MM.1S (cell line): Measurements from ENCODE around the gene RASAL1.

Experiments
- EZH2 ChIP-seq: fragments of 300-600 bp; sonication (generic); optimal IDR thresholded peaks from 2 replicates; pipeline ENCODE3; 2017; ENCODE audit warnings: low read depth, mild to moderate bottlenecking, antibody characterized with exemption, low read length, mixed read lengths
- TF ChIP-seq, protein P1 (sequence below): fragments of 300-600 bp; sonication (generic); IDR thresholded peaks from 2 replicates; pipeline ENCODE4 v1.5.1; 2016; ENCODE audit warnings: antibody characterized with exemption, low read length, mixed read lengths

DNA sequence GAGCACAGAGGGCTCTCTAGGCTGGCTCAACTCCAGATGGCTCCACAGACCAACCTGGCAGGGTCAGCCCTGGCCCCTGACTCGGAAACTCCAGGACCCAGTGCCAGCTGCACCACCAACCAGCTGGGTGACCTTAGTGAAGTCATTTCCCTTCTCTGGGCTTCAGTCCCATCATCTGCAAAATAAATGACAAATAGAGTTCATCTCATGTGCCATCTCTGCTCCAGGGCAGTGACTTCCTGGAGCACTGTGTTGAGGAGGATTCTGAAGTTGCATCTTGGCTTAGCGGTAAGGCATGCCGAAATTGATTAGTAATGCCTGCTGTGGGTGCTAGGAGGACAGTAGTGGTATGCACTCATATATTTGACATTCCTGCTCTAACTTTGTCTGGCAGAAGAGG lies 47.5 kb downstream of the RASAL1 start:
- TF ChIP-seq, protein P1, sequence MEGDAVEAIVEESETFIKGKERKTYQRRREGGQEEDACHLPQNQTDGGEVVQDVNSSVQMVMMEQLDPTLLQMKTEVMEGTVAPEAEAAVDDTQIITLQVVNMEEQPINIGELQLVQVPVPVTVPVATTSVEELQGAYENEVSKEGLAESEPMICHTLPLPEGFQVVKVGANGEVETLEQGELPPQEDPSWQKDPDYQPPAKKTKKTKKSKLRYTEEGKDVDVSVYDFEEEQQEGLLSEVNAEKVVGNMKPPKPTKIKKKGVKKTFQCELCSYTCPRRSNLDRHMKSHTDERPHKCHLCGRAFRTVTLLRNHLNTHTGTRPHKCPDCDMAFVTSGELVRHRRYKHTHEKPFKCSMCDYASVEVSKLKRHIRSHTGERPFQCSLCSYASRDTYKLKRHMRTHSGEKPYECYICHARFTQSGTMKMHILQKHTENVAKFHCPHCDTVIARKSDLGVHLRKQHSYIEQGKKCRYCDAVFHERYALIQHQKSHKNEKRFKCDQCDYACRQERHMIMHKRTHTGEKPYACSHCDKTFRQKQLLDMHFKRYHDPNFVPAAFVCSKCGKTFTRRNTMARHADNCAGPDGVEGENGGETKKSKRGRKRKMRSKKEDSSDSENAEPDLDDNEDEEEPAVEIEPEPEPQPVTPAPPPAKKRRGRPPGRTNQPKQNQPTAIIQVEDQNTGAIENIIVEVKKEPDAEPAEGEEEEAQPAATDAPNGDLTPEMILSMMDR = no peak
- no peak for TF ChIP-seq EZH2
